NCI-H1092 (cell line): Measurements from ENCODE around the gene APOA1.
A peak's percentile ranks its signal among the peaks of the same experiment; 100 is the strongest.
"Not testable (repeated sequence)": the region's sequence is repeated elsewhere in the genome, so short reads cannot be mapped to it uniquely, and the experiment has no call there.

Experiments used
- DNase-seq: peaks from one replicate; lab custom pipeline; 2025; lab: John Stamatoyannopoulos, UW

APOA1 gene

GRCh38 chr11:116857936-116858335 lies 20.5 kb upstream of the APOA1 start:
- no peak for DNase-seq

- DNase-seq, result no peak
Measured at GRCh38 chr11:116857316-116857715, 19.9 kb upstream of the APOA1 start.

- DNase-seq, result no peak
Measured at GRCh38 chr11:116856423-116856822, 19.0 kb upstream of the APOA1 start.

- DNase-seq, result no peak
Measured at GRCh38 chr11:116855413-116855812, 18.0 kb upstream of the APOA1 start.

GRCh38 chr11:116853461-116854073 lies 16.1 kb upstream of the APOA1 start:
- DNase-seq, result no peak

GRCh38 chr11:116852261-116853031 lies 15.0 kb upstream of the APOA1 start:
- DNase-seq, result no peak

GRCh38 chr11:116851626-116852025 lies 14.2 kb upstream of the APOA1 start:
- no peak for DNase-seq

GRCh38 chr11:116849486-116849885 lies 12.1 kb upstream of the APOA1 start:
- no peak for DNase-seq

GRCh38 chr11:116849060-116849459 lies 11.6 kb upstream of the APOA1 start:
- no peak for DNase-seq

GRCh38 chr11:116847612-116848011 lies 10.2 kb upstream of the APOA1 start:
- no peak for DNase-seq

GRCh38 chr11:116844722-116845121 lies 7.3 kb upstream of the APOA1 start:
- DNase-seq, result no peak

GRCh38 chr11:116843661-116844060 lies 6.2 kb upstream of the APOA1 start:
- no peak for DNase-seq

- DNase-seq, result no peak
Measured at GRCh38 chr11:116842909-116843308, 5.5 kb upstream of the APOA1 start.

- DNase-seq, result no peak
Measured at GRCh38 chr11:116842117-116842516, 4.7 kb upstream of the APOA1 start.

GRCh38 chr11:116840746-116841296 lies 3.4 kb upstream of the APOA1 start:
- no peak for DNase-seq

- no peak for DNase-seq
Measured at GRCh38 chr11:116840224-116840745, 2.9 kb upstream of the APOA1 start.

- no peak for DNase-seq
Measured at GRCh38 chr11:116838321-116839084, 1.1 kb upstream of the APOA1 start.

- DNase-seq, result no peak
Measured at GRCh38 chr11:116836632-116836991, 810 bp downstream of the APOA1 start.

GRCh38 chr11:116835791-116836631 lies 1.4 kb downstream of the APOA1 start:
- peak; percentile 95 for DNase-seq

GRCh38 chr11:116835042-116835772 lies 2.2 kb downstream of the APOA1 start:
- no peak for DNase-seq

- DNase-seq, result not testable (repeated sequence)
Measured at GRCh38 chr11:116834535-116835041, 2.8 kb downstream of the APOA1 start.
